22Rv1 (cell line): ENCODE data around the gene GBF1.

ENCODE experiments used
- CTCF ChIP-seq: fragments of 450-650 bp; IDR thresholded peaks from 2 replicates; pipeline ENCODE4 v1.5.1; 2017; ENCODE audit warnings: mild to moderate bottlenecking
- ZFX ChIP-seq: fragments of 450-650 bp; IDR thresholded peaks from 2 replicates; pipeline ENCODE4 v1.6.1; 2017; ENCODE audit warnings: antibody characterized with exemption, borderline replicate concordance

- TF ChIP-seq CTCF (no peak), ZFX (no peak)
These were observed 131.6 kb downstream of the GBF1 start for GRCh38 chr10:102376901-102377300.
